Endodermal cell (in vitro differentiated cells): ENCODE measurements around the gene TMEM120B. TPM values are rescaled to one million over a fixed set of nuclear protein-coding genes. Genes with fewer than 3 reads are reported as not detected.

Experiments
- DNase-seq: peaks from one replicate; pipeline ENCODE4 v3.0.0-alpha.2; 2017
- H3K27ac ChIP-seq: 2 replicates; pipeline ENCODE4 v1.5.1; 2013; ENCODE audit warnings: mild to moderate bottlenecking, low read depth, low read length, moderate library complexity
- H3K27me3 ChIP-seq: 2 replicates; pipeline ENCODE4 v1.6.1; 2013; ENCODE audit warnings: mild to moderate bottlenecking, low read length, moderate library complexity; ENCODE audit not compliant: insufficient read depth, control insufficient read depth, poor library complexity, severe bottlenecking
- H3K36me3 ChIP-seq: 2 replicates; pipeline ENCODE4 v1.7.0; 2013; ENCODE audit warnings: mild to moderate bottlenecking, low read length, moderate library complexity; ENCODE audit not compliant: control insufficient read depth, insufficient read depth
- H3K4me1 ChIP-seq: one replicate; pipeline ENCODE4 v1.7.0; 2013; ENCODE audit warnings: low read length; ENCODE audit not compliant: control insufficient read depth, insufficient read depth
- H3K4me3 ChIP-seq: 2 replicates; pipeline ENCODE4 v1.5.1; 2013; ENCODE audit warnings: mild to moderate bottlenecking, low read length, moderate library complexity
- H3K9ac ChIP-seq: 2 replicates; pipeline ENCODE4 v1.6.1; 2013; ENCODE audit warnings: mild to moderate bottlenecking, low read length, moderate library complexity; ENCODE audit not compliant: poor library complexity, severe bottlenecking; ENCODE audit errors: extremely low read depth
- H3K9me3 ChIP-seq: 2 replicates; pipeline ENCODE4 v1.6.1; 2013; ENCODE audit warnings: mild to moderate bottlenecking, low read length, moderate library complexity; ENCODE audit not compliant: control insufficient read depth
- H3K27ac Mint-ChIP-seq: 2 replicates; pipeline ENCODE4 v1.8.0; 2020; ENCODE audit warnings: mixed read lengths
- H3K27me3 Mint-ChIP-seq: 2 replicates; pipeline ENCODE4 v1.8.0; 2021; ENCODE audit warnings: mild to moderate bottlenecking, mixed read lengths; ENCODE audit not compliant: insufficient read depth
- H3K36me3 Mint-ChIP-seq: 2 replicates; pipeline ENCODE4 v1.8.0; 2020; ENCODE audit warnings: low read depth, mixed read lengths
- H3K4me1 Mint-ChIP-seq: 2 replicates; pipeline ENCODE4 v1.8.0; 2020; ENCODE audit warnings: mixed read lengths
- H3K4me3 Mint-ChIP-seq: 2 replicates; pipeline ENCODE4 v1.8.0; 2020; ENCODE audit warnings: mild to moderate bottlenecking, moderate library complexity, mixed read lengths
- H3K9me3 Mint-ChIP-seq: 2 replicates; pipeline ENCODE4 v1.8.0; 2020; ENCODE audit warnings: mild to moderate bottlenecking, mixed read lengths
- CTCF ChIP-seq: fragments of 200-600 bp; sonication (generic); conservative IDR thresholded peaks from 2 replicates; pipeline ENCODE4 v1.5.0; 2021; ENCODE audit warnings: antibody characterized with exemption, mild to moderate bottlenecking
- WGBS, 2 experiments: methylation state at CpG; one replicate each; pipeline versions ENCODE4 v1.1.5 to v1.1.7; 2013; ENCODE audit warnings: missing lambda C conversion rate in 2 of 2, mixed read lengths in 1 of 2; ENCODE audit not compliant: insufficient coverage in 1 of 2, insufficient read length in 1 of 2; 5-methylcytosine and 5-hydroxymethylcytosine counted together
- total RNA-seq, 2 donors: library from RNA; stranded (reverse); fragmentation: NEBNext Ultra II Directional in 1 of 2; extraction: Animal tissue kit (Norgen Biotek cat#: 25700) in 1 of 2; gene quantifications; 2 replicates in 1 of 2; 3 replicates in 1 of 2; pipeline ENCODE4 v1.2.1, GENCODE V29; 2021

TMEM120B gene
- total RNA-seq, 2 donors from 2014 or later, result 21.8 to 25.3 TPM

DNA sequence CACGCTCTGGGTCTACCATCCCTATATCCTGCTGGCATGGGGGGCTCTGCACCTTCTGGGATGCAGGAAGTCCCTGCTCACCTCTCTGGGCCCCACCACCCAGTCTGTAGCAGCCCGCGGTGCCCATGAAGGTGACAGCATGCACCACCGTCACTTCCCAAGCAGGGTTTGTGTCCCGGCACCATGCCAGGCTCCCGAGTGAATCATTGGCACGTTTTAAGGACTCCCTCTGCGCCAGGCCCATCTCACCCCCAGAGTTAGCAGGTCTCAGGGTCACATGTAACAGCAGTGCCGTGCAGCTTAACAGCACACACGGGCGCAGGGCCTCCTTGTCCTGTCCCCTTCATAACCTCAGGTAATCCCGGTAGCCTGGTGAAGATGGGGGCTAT lies 111.2 kb downstream of the TMEM120B start:
- H3K36me3 ChIP-seq, result peaks cover 85% of the 10 kb centered on the region
- no peaks in the 10 kb centered on the region for H3K9me3 ChIP-seq
- no peak overlapping the region for H3K27ac ChIP-seq
- no peaks in the 10 kb centered on the region for H3K27me3 ChIP-seq
- no peaks in the 10 kb centered on the region for H3K9me3 Mint-ChIP-seq
- no peak for TF ChIP-seq CTCF
- no peak for DNase-seq
- peaks cover 1% of the 10 kb centered on the region for H3K27me3 Mint-ChIP-seq
- WGBS, 2 experiments, result 86 to 87% methylated on average over 7 to 12 of the region's 12 CpGs
- H3K4me1 ChIP-seq, result no peaks in the 10 kb centered on the region
- no peak overlapping the region for H3K9ac ChIP-seq
- H3K27ac Mint-ChIP-seq, result no peak overlapping the region
- H3K4me3 ChIP-seq, result no peak overlapping the region
- no peak overlapping the region for H3K4me3 Mint-ChIP-seq
- no peaks in the 10 kb centered on the region for H3K4me1 Mint-ChIP-seq
- peaks cover 71% of the 10 kb centered on the region for H3K36me3 Mint-ChIP-seq

DNA sequence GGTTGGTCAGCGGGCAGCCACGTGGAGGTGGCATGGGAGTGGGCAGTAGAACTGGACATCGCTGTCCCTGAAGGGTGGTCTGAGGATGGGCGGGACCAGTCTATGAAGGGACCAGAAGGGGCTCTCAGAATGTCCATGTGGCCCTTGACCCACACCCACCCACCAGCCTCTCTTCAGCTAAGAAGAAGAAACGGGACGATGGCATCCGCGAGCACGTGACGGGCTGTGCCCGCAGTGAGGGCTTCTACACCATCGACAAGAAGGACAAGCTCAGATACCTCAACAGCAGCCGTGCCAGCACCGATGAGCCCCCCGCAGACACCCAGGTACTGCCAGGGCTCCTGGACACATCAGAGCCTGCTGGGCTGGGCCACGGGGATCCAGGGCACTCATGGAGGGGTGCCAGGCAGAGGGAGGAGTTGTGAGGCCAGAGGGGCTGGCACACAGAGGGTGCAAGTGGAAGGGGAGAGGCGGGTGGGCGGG lies 112.5 kb downstream of the TMEM120B start:
- Histone ChIP-seq H3K27ac (no peak overlapping the region), H3K36me3 (peaks cover 85% of the 10 kb centered on the region), H3K4me3 (no peak overlapping the region), H3K27me3 (no peaks in the 10 kb centered on the region), H3K9me3 (no peaks in the 10 kb centered on the region), H3K4me1 (no peaks in the 10 kb centered on the region), H3K9ac (no peak overlapping the region)
- Mint-ChIP-seq H3K4me1 (no peaks in the 10 kb centered on the region), H3K4me3 (no peak overlapping the region), H3K36me3 (peaks cover 71% of the 10 kb centered on the region), H3K27ac (no peak overlapping the region), H3K27me3 (peaks cover 1% of the 10 kb centered on the region), H3K9me3 (no peaks in the 10 kb centered on the region)
- TF ChIP-seq CTCF, result no peak
- DNase-seq, result no peak
- WGBS, 2 experiments, result 92 to 95% methylated on average over 7 to 17 of the region's 18 CpGs

GRCh38 chr12:121826318-121827150 lies 114.0 kb downstream of the TMEM120B start:
- Histone ChIP-seq H3K4me1 (no peaks in the 10 kb centered on the region), H3K36me3 (peaks cover 82% of the 10 kb centered on the region), H3K27ac (no peak overlapping the region), H3K4me3 (no peak overlapping the region), H3K27me3 (no peaks in the 10 kb centered on the region), H3K9ac (no peak overlapping the region), H3K9me3 (no peaks in the 10 kb centered on the region)
- Mint-ChIP-seq H3K9me3 (no peaks in the 10 kb centered on the region), H3K27ac (no peak overlapping the region), H3K36me3 (peaks cover 72% of the 10 kb centered on the region), H3K4me1 (no peaks in the 10 kb centered on the region), H3K27me3 (peaks cover 1% of the 10 kb centered on the region), H3K4me3 (no peak overlapping the region)
- no peak for DNase-seq
- WGBS, 2 experiments, result 85 to 87% methylated on average over 14 to 18 of the region's 18 CpGs
- no peak for TF ChIP-seq CTCF
